Activated T-cell treated with anti-CD3 and anti-CD28 coated beads, Interleukin-2, amount 50 U/mL, for 72 hours (primary cell): Measurements from ENCODE around the gene SHE. TPM values are rescaled to one million over a fixed set of nuclear protein-coding genes. Genes with fewer than 3 reads are reported as not detected.
"Not testable (repeated sequence)": the region's sequence is repeated elsewhere in the genome, so short reads cannot be mapped to it uniquely, and the experiment has no call there.

Experiments
- ATAC-seq, 2 donors: fragments of 150-1000 bp; cut with Tn5 transposase; replicated peaks in 1 of 2; 2 replicates each; pipeline ENCODE4 v1.10.0; 2021; ENCODE audit warnings: moderate library complexity in 2 of 2, mild to moderate bottlenecking in 1 of 2
- DNase-seq, 2 donors: peaks; one replicate each; pipeline ENCODE4 v3.0.0; 2021 to 2022; ENCODE audit warnings: mixed read lengths in 1 of 2
- H3K27ac Mint-ChIP-seq: one replicate; pipeline ENCODE4 v1.8.0; 2022; ENCODE audit warnings: mild to moderate bottlenecking, moderate library complexity, mixed read lengths
- H3K27me3 Mint-ChIP-seq: one replicate; pipeline ENCODE4 v1.8.0; 2022; ENCODE audit warnings: low read depth, mixed read lengths
- H3K36me3 Mint-ChIP-seq, 2 donors: one replicate each; pipeline ENCODE4 v1.8.0; 2022; ENCODE audit warnings: mixed read lengths in 2 of 2, mild to moderate bottlenecking in 1 of 2; ENCODE audit not compliant: insufficient read depth in 2 of 2
- H3K4me1 Mint-ChIP-seq: one replicate; pipeline ENCODE4 v1.8.0; 2022; ENCODE audit warnings: low read depth, mixed read lengths
- H3K4me3 Mint-ChIP-seq, 2 donors: one replicate each; pipeline ENCODE4 v1.8.0; 2022; ENCODE audit warnings: mild to moderate bottlenecking in 2 of 2, mixed read lengths in 2 of 2, moderate library complexity in 2 of 2
- H3K9me3 Mint-ChIP-seq, 2 donors: one replicate each; pipeline ENCODE4 v1.8.0; 2022; ENCODE audit warnings: mixed read lengths in 2 of 2
- total RNA-seq, 2 donors: library from RNA; stranded (reverse); gene quantifications; one replicate each; pipeline ENCODE4 v1.2.3, GENCODE V29; 2022

SHE gene
- total RNA-seq, 2 donors from 2014 or later, result 0.19 to 0.49 TPM

GRCh38 chr1:154501423-154502065 lies 668 bp downstream of the SHE start:
- peaks cover 11 to 12% of the 10 kb centered on the region in 2 donors for H3K36me3 Mint-ChIP-seq
- peak in 1 of 2 donors; percentile 10 for ATAC-seq
- DNase-seq, result peak in 1 of 2 donors; percentile 35
- peaks cover 34% of the 10 kb centered on the region for H3K4me1 Mint-ChIP-seq
- H3K9me3 Mint-ChIP-seq, result peaks cover 4 to 5% of the 10 kb centered on the region in 2 donors
- peaks cover 39% of the 10 kb centered on the region for H3K27me3 Mint-ChIP-seq
- H3K27ac Mint-ChIP-seq, result no peak overlapping the region
- H3K4me3 Mint-ChIP-seq, result peak overlapping the region; percentile 63 to 74

DNA sequence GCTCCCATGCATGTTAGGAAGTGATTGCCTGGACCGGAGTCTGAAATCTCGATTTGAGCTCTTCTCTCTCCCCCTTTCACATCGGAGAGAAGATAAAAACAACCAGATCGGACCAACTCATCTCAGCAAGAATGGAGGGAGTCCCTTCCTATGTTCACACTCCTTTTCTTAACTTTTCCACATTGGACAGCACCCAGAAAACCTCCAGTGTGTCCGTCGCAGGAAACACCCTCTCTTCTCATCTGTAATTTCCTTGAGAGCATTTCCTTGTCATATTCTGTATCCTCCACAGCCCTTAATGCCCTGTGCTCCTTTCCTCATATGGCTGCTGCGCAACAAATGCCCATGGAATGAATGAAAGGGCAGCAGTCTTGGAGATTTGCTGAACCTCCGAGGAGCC lies 1.7 kb downstream of the SHE start:
- Mint-ChIP-seq H3K36me3 (peaks cover 11 to 12% of the 10 kb centered on the region in 2 donors), H3K4me1 (peaks cover 42% of the 10 kb centered on the region), H3K27me3 (peaks cover 39% of the 10 kb centered on the region), H3K4me3 (peak overlapping the region in 1 of 2 donors; percentile 63), H3K27ac (no peak overlapping the region), H3K9me3 (peaks cover 4 to 5% of the 10 kb centered on the region in 2 donors)
- no peak for ATAC-seq
- no peak for DNase-seq

DNA sequence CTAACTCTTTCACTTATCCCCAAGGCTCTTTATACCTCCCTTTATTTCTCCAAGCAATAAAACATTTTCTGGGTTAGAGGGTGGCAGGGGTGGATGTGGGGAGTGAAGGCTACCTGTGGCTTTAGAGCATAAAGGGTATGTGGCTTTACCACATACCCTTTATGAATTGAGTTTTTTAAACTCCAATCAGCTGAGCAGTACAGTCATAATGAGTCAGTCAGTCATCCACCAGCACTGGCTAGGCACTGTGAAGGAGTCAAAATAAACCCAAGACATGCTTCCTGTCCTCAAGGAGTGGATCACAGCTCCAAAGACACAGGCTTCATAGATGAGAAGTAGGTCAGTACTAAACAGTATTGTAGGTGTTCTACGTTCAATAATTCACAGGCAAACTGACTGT lies 2.8 kb downstream of the SHE start:
- peak; percentile 18 to 27 for DNase-seq
- ATAC-seq, result peak; percentile 65 to 74
- H3K36me3 Mint-ChIP-seq, result peaks cover 11 to 12% of the 10 kb centered on the region in 2 donors
- peaks cover 4 to 5% of the 10 kb centered on the region in 2 donors for H3K9me3 Mint-ChIP-seq
- H3K4me1 Mint-ChIP-seq, result peaks cover 44% of the 10 kb centered on the region
- no peak overlapping the region for H3K27ac Mint-ChIP-seq
- H3K27me3 Mint-ChIP-seq, result peaks cover 30% of the 10 kb centered on the region
- H3K4me3 Mint-ChIP-seq, result peak overlapping the region in 1 of 2 donors; percentile 56

- H3K9me3 Mint-ChIP-seq, result peaks cover 4 to 5% of the 10 kb centered on the region in 2 donors
- H3K27me3 Mint-ChIP-seq, result peaks cover 20% of the 10 kb centered on the region
- DNase-seq (peak in 1 of 2 donors; percentile 11), ATAC-seq (peak; percentile 77 to 79)
- H3K4me3 Mint-ChIP-seq, result peak overlapping the region; percentile 80 to 82
- peaks cover 63% of the 10 kb centered on the region for H3K4me1 Mint-ChIP-seq
- H3K27ac Mint-ChIP-seq, result peak overlapping the region; percentile 77
- H3K36me3 Mint-ChIP-seq, result peaks cover 9 to 12% of the 10 kb centered on the region in 2 donors
Observed at GRCh38 chr1:154497026-154497806, 5.0 kb downstream of the SHE start.

- peaks cover 24% of the 10 kb centered on the region for H3K27me3 Mint-ChIP-seq
- H3K4me1 Mint-ChIP-seq, result peaks cover 70% of the 10 kb centered on the region
- H3K9me3 Mint-ChIP-seq, result peaks cover 4 to 5% of the 10 kb centered on the region in 2 donors
- peak overlapping the region; percentile 77 for H3K27ac Mint-ChIP-seq
- DNase-seq (no peak), ATAC-seq (no peak)
- peaks cover 9 to 12% of the 10 kb centered on the region in 2 donors for H3K36me3 Mint-ChIP-seq
- peak overlapping the region; percentile 80 to 82 for H3K4me3 Mint-ChIP-seq
Observed at GRCh38 chr1:154496383-154496782, 5.8 kb downstream of the SHE start.

DNA sequence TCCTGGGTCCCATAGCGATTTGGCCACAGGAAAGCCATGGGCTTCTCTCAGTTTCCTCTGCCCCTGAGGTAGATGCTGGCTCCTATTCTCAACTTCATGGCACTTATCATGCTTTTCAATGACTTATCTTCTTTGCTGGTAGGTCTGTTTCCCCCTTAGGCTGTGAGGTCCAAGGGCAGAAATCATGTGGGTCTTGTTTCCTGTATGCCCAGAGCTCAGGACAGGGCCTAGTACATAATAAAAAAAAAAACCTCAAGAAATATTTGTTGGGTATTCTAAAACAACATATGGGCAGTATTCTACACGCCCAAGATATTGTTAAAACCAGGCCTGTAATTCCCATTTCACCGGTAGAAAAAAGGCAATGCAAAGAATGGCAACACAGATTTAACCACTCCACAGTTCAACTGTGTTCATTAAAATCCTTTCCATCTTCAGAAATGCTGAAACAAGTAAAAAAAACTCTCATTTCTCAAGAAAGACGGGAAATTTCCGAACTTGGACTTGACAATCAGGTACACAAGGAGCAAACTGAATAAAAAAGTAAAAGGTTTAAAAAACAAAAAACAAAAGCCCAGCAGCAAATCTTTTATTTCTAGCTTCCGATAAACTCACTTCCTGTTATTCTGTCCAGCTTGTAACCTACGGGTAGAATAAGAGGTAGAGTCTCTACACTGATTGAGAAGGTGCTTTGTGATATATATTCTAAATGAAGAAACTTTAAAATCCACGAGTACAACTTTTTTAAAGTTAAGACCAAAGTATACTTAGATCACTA lies 6.5 kb downstream of the SHE start:
- peaks cover 22% of the 10 kb centered on the region for H3K27me3 Mint-ChIP-seq
- no peak for ATAC-seq
- no peak overlapping the region for H3K27ac Mint-ChIP-seq
- DNase-seq, result no peak
- H3K4me1 Mint-ChIP-seq, result peaks cover 69% of the 10 kb centered on the region
- peaks cover 4 to 5% of the 10 kb centered on the region in 2 donors for H3K9me3 Mint-ChIP-seq
- H3K36me3 Mint-ChIP-seq, result peaks cover 8% of the 10 kb centered on the region in 2 donors
- H3K4me3 Mint-ChIP-seq, result no peak overlapping the region

DNA sequence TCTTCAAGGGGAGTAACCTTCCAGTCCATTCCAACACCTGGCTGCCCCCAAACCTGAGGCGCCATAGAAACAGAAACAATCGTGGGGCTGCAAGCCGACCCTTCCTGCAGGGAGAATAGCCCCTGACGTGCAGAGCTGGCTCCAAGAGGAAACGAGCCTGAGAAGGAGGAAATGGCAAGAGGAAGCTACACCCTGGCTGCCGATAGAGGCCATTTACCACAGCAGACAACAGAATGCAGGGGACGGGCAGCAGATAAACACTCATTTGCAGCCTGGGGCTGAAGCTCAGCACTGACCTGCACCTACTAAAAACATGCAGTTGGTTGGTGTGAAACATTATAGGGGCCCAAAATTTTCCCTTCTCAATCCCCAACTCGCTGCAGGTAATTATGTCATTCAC lies 8.9 kb downstream of the SHE start:
- H3K27me3 Mint-ChIP-seq, result peaks cover 11% of the 10 kb centered on the region
- no peak overlapping the region for H3K27ac Mint-ChIP-seq
- H3K9me3 Mint-ChIP-seq, result no peaks in the 10 kb centered on the region
- no peaks in the 10 kb centered on the region for H3K36me3 Mint-ChIP-seq
- peaks cover 57% of the 10 kb centered on the region for H3K4me1 Mint-ChIP-seq
- peak overlapping the region in 1 of 2 donors; percentile 3 for H3K4me3 Mint-ChIP-seq
- peak in 1 of 2 donors; percentile 7 for DNase-seq
- ATAC-seq, result no peak

DNA sequence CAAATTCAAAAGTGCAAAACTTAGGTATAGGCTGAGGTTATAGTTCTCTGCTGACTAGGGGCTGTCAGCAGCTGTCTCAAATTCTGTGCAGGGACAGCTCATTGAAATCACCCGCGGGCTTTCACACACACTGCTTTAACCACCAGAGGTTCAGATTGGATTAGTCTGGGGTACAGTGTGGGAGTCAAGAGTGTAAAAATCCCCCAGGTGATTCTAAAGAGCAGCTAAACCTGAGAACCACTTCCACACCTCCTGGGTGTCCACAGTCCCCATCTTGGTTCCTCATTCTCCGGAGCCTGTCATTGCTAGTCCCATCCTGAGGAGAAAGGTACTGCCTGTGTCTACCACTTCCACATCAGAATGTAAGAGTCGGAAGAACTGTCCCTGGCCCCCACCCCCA lies 10.1 kb downstream of the SHE start:
- no peak overlapping the region for H3K27ac Mint-ChIP-seq
- peak in 1 of 2 donors; percentile 12 for DNase-seq

DNA sequence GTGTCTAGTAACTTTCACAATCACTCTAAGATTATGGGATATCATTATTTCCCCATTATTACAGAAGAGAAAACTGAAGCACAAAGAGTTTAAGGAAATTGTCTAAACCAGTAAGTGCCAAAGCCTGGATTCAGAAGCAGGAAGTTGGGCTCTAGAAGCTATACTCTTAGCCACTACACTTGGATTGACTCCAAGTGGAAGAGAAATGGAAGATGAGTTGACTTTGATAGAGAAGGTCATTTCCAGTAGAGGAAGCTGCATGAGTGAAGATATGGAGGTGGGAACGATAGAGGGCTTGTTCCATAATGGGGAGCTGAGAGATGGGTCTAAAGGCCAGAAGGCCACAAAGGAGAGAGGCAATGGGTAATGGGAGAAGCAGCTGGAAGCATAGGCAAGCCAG lies 11.9 kb downstream of the SHE start:
- Mint-ChIP-seq H3K27ac (no peak overlapping the region), H3K9me3 (no peaks in the 10 kb centered on the region), H3K4me1 (peaks cover 30% of the 10 kb centered on the region), H3K27me3 (peaks cover 11% of the 10 kb centered on the region), H3K4me3 (no peak overlapping the region), H3K36me3 (no peaks in the 10 kb centered on the region)
- no peak for DNase-seq
- ATAC-seq, result no peak

More for the DNA sequence above, 10.1 kb downstream of the SHE start:
- no peaks in the 10 kb centered on the region for H3K9me3 Mint-ChIP-seq
- H3K4me3 Mint-ChIP-seq, result no peak overlapping the region
- H3K36me3 Mint-ChIP-seq, result no peaks in the 10 kb centered on the region
- H3K27me3 Mint-ChIP-seq, result peaks cover 11% of the 10 kb centered on the region
- peaks cover 45% of the 10 kb centered on the region for H3K4me1 Mint-ChIP-seq
- peak; percentile 47 to 65 for ATAC-seq

GRCh38 chr1:154489695-154490274 lies 12.4 kb downstream of the SHE start:
- no peak for DNase-seq
- Mint-ChIP-seq H3K4me1 (peaks cover 29% of the 10 kb centered on the region), H3K27me3 (peaks cover 11% of the 10 kb centered on the region), H3K36me3 (no peaks in the 10 kb centered on the region), H3K27ac (no peak overlapping the region), H3K9me3 (no peaks in the 10 kb centered on the region), H3K4me3 (no peak overlapping the region)
- peak; percentile 32 to 63 for ATAC-seq

- H3K27ac Mint-ChIP-seq, result no peak overlapping the region
- no peak overlapping the region for H3K4me3 Mint-ChIP-seq
- peaks cover 33% of the 10 kb centered on the region for H3K4me1 Mint-ChIP-seq
- ATAC-seq, result no peak
- H3K36me3 Mint-ChIP-seq, result no peaks in the 10 kb centered on the region
- peaks cover 11% of the 10 kb centered on the region for H3K27me3 Mint-ChIP-seq
- no peaks in the 10 kb centered on the region for H3K9me3 Mint-ChIP-seq
- DNase-seq, result no peak
Observed at GRCh38 chr1:154488922-154489321, 13.3 kb downstream of the SHE start.

- Mint-ChIP-seq H3K27me3 (peaks cover 14% of the 10 kb centered on the region), H3K27ac (peak overlapping the region; percentile 44), H3K4me1 (peaks cover 11% of the 10 kb centered on the region)
- not testable (repeated sequence) for H3K36me3 Mint-ChIP-seq, DNase-seq, H3K4me3 Mint-ChIP-seq, ATAC-seq, H3K9me3 Mint-ChIP-seq
Observed at GRCh38 chr1:154486756-154487155, 15.5 kb downstream of the SHE start.
